NCI-H2107 treated with DMSO at 0.1 percent for 48 hours (cell line): ENCODE results near the gene TMEM266.

Experiments used
- DNase-seq: peaks from one replicate; lab custom pipeline; 2025; ENCODE audit not compliant: unreplicated experiment; lab: John Stamatoyannopoulos, UW

The TMEM266 gene

DNA sequence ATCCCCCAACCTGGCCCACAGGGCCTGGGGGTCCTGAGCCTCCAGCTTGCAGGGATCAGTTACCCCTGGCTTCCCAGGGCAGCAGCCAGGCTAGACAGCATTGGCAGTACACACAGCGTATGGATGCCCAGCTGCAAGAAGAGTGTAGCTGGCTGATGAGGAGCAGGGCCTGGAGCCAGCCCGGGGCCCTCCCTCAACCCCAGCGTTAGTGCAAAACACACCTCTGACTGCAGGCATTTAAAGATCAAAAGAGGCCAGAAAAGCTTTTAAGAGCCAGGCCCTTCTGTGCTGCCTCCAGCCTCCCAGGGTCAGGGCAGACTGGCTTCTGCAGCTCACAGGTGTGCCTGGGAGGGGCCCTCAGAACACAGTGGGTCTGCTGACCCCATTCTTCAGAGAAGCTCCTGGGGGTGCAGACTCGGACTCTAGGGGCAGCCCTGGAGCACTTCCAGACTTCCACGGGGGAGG is 140.9 kb downstream of the TMEM266 start:
- no peak for DNase-seq

DNA sequence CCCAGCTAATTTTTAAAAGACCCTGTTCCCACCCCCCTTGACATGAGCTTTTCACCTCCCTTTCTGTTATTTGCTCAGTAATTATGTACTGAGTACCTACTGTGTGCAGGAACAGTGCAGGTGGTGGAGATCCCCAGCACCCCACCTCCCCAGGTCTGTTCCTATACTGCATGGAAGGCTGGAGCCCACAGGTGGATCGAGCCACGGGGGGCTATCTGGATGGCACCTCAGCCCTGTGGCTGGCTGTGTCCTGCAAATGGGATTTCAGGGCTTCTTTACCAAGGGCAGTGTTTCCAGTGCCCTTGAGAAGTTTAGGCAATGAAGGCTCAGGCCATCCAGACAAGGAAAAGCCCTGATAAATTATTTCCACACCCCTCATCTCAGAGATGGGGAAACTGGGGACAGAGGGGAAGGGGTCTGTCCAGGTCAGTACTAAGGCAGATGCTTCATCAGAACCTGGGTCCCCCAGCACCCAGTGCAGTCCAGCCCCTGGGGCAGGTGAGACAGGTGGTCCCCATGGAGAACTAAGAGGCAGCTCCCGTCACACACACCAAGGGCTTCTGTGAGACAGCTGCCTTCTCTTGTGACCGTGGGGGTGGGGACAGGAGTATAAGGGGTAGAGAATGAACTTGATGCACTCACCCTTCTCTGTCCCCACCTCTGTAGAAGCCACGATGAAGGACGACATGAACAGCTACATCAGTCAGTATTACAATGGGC is 141.9 kb downstream of the TMEM266 start:
- DNase-seq: no peak

DNA sequence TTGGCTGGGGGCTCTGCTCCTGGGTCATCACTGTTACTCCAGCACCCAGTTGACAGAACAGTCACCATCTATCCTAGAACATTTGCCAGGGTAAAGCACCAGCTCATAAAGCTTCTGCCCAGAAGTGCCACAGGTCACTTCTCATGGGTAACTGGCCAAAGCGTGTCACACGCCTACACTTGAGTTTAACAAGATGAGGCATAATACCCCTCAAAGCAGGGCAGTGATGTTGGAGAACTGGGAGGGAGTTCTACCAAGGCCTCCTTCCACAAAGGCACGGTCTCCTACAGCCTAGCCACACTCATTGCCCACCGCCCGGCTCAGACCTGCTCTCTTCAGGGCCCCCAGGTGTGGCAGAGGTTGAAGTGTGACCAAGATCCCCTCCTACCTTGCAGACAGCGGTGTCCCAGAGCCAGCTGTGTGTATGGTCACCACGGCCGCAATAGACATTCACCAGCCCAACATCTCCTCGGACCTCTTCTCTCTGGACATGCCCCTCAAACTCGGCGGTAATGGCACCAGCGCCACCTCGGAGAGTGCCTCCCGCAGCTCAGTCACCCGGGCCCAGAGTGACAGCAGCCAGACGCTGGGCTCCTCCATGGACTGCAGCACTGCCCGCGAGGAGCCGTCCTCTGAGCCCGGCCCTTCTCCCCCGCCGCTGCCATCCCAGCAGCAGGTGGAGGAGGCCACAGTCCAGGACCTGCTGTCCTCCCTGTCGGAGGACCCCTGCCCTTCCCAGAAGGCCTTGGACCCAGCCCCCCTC is 143.7 kb downstream of the TMEM266 start:
- no peak for DNase-seq

GRCh38 chr15:76204109-76204845 is 144.5 kb downstream of the TMEM266 start:
- DNase-seq: no peak

DNA sequence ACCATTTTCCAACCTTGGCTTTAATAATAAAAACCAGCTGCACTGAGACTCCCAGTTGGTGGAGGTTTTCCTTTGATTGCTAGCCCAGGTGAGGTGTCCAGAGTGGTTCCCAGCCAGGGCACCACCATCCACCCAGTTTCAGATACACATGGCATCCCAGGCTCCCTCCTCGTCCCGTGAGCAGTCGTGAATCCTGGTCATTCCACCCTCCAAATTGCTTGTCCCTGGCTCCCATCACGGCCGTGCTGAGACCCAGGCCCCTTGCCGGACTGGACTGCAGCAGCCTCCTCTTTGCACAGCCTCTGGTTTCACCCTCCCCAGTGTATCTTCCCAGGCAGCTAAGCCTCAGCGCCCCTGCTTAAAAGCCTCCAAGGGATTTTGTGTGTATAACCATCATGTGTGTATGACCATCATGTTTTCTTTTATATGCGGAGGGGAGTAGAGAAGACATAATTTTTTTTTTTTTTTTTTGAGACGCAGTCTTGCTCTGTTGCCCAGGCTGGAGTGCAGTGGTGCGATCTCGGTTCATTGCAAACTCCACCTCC is 145.2 kb downstream of the TMEM266 start:
- DNase-seq: no peak

DNA sequence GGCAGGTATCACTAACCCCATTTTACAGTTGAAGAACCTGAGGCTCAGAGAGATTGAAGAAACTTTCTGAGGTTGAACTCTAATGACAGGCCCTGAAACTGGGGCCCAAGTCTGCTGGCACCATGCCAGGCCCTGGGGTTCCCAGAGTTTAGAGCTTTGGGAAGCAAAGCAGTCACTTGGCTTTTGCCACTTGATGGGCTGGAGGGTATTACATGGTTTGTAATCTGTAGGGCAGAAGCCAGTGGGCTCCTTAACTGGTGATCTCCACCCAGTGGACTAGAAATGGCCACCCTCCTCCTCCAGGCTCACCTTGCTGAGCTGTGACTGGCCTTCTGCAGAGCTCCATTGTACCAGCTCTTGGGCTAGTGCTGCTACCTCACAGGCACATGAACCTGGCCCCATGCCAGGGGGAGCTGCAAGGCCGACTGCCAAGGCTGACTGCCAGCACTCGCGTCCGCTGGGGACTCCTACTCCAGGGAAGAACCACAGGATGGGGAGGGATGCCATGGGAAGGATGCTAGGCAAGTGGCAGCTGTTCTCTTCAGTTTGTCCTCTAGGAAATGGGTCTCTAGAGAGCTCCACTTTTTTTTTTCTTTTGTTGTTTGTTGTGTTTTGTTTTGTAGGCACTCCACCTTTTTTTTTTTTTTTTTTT is 146.7 kb downstream of the TMEM266 start:
- peak; percentile 89 for DNase-seq

- no peak for DNase-seq
Measured at GRCh38 chr15:76208084-76208785, 148.4 kb downstream of the TMEM266 start.

DNA sequence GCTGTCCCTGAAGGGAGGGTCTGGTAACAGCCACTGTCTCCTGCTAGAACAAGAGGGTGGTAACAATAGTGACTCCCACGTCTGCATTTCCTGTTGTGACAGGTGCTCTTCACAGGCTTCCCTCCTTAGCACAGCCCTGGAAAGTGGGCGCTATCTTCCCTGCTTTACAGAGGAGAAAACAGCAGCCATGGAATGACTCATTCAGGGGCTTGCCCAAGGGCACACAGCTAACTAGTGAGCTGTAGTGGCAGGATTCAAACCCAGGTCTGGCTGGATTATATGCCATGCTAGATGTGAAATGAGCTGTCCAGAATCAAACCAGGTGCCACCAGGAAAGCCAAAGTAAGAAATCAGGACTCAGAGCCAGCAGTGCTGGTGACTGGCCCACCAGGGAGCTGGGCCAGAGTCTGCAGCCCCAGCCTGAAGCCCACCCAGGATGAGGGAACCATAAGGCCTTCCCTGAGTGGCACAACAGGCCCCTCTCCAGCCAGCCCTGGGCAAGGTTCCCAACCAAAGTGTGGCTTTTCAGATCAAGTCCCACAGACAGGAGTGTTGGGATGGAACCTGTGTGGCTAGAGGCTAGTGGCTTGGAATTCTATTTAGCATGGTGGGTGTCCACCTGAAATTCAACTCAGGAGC is 149.1 kb downstream of the TMEM266 start:
- DNase-seq: no peak

GRCh38 chr15:76209523-76209922 is 149.7 kb downstream of the TMEM266 start:
- no peak for DNase-seq

GRCh38 chr15:76209942-76210341 is 150.2 kb downstream of the TMEM266 start:
- no peak for DNase-seq

DNA sequence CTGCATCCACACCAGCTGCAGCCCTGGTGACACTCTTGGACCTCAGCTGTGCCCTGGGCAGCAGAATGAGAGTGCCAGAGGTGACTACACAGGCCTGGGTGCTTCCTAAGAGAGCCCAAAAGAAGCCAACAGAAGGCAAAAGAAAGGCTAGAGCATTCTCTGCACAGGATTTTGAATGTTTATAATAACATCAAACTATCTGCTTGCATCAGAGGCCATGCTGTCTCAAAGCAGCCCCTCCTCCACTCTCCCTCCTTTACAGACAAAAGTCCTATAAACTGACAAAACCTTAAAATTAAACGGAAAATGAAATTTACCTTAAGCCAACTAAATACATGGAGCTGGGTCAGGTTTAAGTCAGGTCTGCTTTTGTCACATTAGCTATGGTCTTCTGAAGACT is 155.8 kb downstream of the TMEM266 start:
- DNase-seq: no peak

DNA sequence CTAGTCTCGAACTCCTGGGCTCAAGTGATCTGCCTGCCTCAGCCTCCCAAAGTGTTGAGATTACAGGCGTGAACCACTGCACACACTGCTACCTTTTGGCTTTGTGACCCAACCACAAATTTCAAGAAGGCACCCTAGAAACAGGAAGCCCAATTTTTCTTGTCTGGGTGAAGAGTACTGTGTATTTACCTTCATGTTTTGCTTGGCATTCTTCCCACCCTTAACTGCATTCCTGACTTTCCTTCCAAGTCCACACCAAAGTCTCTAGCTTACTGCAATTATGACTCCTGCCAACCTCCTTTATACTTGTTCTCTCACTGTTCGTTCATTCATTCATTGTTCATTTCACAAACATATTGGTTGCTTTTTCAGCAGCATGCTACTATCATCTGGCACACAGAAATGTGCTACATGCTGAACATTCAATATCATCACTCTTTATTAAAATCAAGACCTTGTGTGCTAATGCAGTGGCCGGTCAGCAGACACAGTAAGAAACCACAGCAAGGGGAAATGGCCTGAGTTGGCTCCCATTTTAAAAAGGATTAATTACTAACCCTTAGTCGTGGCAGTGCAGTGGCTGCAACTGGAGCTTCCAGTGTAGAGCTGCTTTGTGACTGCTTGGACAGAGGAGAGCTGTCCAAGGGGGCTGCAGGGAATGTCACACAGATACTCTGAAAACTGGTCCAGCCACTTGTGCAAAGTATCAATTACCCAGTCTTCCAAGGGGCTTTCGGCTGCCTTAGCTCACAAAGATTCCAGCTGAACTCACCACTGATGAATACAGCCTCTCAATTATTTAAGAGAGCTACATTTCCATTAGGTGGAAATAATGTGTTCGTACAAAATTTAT is 157.5 kb downstream of the TMEM266 start:
- DNase-seq: no peak

DNA sequence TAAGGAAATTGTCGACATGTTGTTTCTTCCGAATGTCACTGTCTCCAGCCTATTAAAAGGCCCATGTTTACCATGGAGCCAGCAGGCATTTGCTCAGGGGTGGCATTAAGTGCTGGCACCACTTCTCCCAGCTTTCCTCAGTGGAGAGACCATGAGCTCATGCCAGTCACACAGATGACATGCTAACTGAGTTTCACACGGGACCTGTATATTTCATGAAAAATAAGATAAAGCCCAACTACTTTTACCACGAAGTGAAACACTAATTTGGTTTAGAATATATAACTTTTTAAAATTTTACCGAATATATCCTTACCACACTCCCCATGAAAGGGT is 158.1 kb downstream of the TMEM266 start:
- DNase-seq: no peak

- no peak for DNase-seq
Measured at GRCh38 chr15:76221085-76221767, 161.4 kb downstream of the TMEM266 start.

GRCh38 chr15:76222159-76222558 is 162.4 kb downstream of the TMEM266 start:
- DNase-seq: no peak

DNA sequence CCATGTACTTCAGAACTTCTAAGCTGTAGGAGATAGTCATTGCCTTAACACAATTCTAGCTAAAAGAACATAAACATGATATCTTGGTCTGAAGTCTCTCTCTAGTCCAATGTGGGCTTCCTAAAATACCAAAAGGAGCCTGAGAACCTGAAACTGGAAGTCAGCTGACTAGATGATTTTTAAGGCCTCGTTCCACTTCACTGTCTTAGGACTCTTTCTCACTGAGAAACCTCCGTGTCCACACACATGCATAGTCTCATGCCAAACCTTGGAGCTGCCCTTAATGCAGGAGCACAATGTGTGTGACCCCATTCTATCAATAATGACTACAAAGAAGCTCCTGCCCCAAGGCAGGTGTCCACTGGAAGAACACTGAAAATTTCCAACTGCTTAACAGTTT is 163.7 kb downstream of the TMEM266 start:
- no peak for DNase-seq

GRCh38 chr15:76229266-76229665 is 169.5 kb downstream of the TMEM266 start:
- DNase-seq: no peak

GRCh38 chr15:76233921-76234320 is 174.1 kb downstream of the TMEM266 start:
- no peak for DNase-seq
